ENCODE measurements around the gene CYP3A7.

DNA sequence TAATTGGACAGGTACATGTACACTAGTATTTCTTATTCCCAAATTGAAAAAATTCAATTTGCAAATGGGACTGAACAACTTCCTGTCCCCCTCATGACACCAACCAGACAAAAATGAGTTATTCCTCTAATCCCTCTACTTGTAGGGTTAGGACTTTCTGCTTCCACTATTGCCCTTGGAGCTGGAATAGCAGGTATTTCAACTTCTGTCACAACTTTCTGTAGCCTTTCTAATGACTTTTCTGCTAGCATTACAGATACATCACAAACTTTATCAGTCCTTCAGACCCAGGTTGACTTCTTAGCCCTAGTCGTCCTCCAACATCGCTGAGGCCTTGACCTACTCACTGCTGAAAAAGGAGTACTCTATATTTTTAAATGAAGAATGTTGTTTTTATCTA is 6.4 kb downstream of the CYP3A7 start:
- TF ChIP-seq RAD21 (CRISPR knock-in tag; conservative IDR thresholded peaks at IDR 0.05 in 1 of 2, IDR thresholded peaks at IDR 0.05 in 1 of 2), result no peak
- TF ChIP-seq SIN3B (IDR thresholded peaks at IDR 0.05; ENCODE audit: low read depth), result no peak
- no peak for TF ChIP-seq GABPB2 (CRISPR knock-in tag; conservative IDR thresholded peaks at IDR 0.05)
